SH-SY5Y (cell line): ENCODE measurements around the gene RSAD2.

ENCODE experiments used
- GATA2 ChIP-seq: IDR thresholded peaks from 2 replicates; pipeline ENCODE4 v1.6.1; 2011; ENCODE audit warnings: mild to moderate bottlenecking, low read depth, low read length
- GATA3 ChIP-seq: IDR thresholded peaks from 2 replicates; pipeline ENCODE4 v1.6.1; 2011; ENCODE audit warnings: low read depth, mild to moderate bottlenecking, low read length, moderate library complexity

- TF ChIP-seq GATA2 (peak; percentile 85), GATA3 (no peak)
Measured at GRCh38 chr2:6927186-6927585, 49.6 kb downstream of the RSAD2 start.
